NCI-H2171 (cell line): ENCODE results near the gene CCDC170.

ENCODE experiments used
- DNase-seq: peaks from one replicate; lab custom pipeline; 2025; lab: John Stamatoyannopoulos, UW

Gene CCDC170

GRCh38 chr6:151658091-151658490 is 164.3 kb downstream of the CCDC170 start:
- no peak for DNase-seq

DNA sequence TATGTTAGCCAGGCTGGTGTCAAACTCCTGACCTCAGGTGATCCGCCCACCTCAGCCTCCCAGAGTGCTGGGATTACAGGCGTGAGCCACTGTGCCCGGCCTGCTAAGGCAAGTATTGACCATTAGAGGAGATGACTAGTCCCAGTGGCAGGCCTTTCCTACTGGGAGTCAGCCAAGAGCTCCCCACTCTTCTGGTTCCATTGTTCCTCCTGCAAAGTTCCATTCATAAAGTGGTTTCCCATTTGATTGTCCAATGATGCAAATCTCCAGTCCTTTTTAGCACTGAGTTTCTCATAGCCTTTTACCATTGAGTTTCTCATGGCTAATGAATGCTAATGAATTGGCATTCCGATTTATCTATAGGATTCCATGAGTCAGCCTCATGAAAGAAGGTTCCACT is 165.4 kb downstream of the CCDC170 start:
- no peak for DNase-seq

GRCh38 chr6:151661509-151661908 is 167.7 kb downstream of the CCDC170 start:
- no peak for DNase-seq

- no peak for DNase-seq
These were observed 168.1 kb downstream of the CCDC170 start for GRCh38 chr6:151661928-151662327.

- no peak for DNase-seq
These were observed 169.7 kb downstream of the CCDC170 start for GRCh38 chr6:151663559-151663958.

- no peak for DNase-seq
These were observed 170.6 kb downstream of the CCDC170 start for GRCh38 chr6:151664390-151664789.

DNA sequence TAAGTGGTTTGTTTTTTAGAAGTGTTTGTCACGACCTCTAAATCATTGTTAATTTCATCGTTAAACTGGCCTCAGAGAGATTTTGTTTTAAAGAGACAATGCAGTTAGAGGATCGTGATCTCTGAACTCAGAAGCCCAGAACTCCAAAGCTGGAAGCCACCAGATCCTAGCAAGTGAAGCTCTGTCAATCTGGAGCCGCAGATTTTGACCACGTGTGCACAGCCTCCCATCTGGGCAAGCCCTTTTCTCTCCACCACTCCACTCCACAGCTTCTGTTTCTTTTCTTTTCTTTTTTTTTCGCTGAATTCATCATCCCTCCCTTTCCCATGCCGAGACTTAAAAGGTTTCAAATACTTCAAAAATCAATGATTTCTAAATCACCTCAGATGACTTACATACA is 171.5 kb downstream of the CCDC170 start:
- DNase-seq = no peak

DNA sequence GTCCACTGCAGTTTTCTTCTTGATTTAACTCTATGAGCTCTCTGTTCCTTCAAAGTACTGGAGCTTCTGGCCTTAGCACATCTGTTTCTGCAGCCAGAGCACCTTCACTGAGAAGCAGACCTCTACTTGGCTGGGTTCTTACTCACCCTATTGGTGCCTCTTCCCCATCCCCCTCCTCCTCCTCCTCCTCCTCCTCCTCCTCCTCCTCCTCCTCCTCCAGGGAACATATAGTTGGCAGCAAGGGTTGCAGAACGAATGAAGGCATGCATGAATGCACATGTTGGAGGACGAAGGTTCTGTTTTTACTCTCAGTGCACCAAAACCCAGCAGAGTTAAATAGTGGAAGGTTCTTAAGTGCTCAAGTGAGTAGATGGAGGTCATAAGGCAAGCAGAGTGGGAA is 172.7 kb downstream of the CCDC170 start:
- DNase-seq = no peak

DNA sequence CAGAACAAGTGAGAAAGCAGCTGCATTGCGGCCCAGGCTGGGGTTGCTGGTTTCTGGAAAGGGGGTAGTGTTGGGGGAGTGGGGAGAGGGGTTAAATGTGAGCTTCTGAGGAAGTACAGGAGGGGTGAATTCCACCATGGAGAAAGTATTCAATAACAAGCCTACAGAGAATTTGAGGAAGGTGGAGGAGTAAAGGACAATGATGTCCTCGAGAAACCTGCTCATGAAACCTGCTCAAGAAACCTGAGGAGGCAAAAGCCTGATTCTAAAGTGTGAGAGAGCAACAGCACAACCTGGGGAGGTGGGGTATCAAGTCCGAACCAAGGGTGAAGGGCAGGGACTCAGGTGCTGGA is 175.4 kb downstream of the CCDC170 start:
- no peak for DNase-seq

- no peak for DNase-seq
These were observed 176.3 kb downstream of the CCDC170 start for GRCh38 chr6:151670116-151670515.
